Neural cell (in vitro differentiated cells): Measurements from ENCODE around the gene ABHD17C. TPM values are rescaled to one million over a fixed set of nuclear protein-coding genes. Genes with fewer than 3 reads are reported as not detected.

Experiments
- H2AFZ ChIP-seq: fragments of 200-600, 300-800 bp; sonication (generic), shearing (Covaris generic); 2 replicates; pipeline ENCODE4 v1.6.0; 2014; ENCODE audit warnings: low read depth, mild to moderate bottlenecking, antibody characterized with exemption, low read length, moderate library complexity
- H3F3A ChIP-seq: fragments of 200-600 bp; shearing (Covaris generic); 2 replicates; pipeline ENCODE4 v1.6.1; 2016; ENCODE audit warnings: mild to moderate bottlenecking, moderate library complexity, mixed read lengths, antibody characterized with exemption, low read length; ENCODE audit not compliant: insufficient read depth, poor library complexity, severe bottlenecking
- H3K27ac ChIP-seq: fragments of 200-600, 300-800 bp; sonication (generic), shearing (Covaris generic); 2 replicates; pipeline ENCODE4 v1.5.1; 2014; ENCODE audit warnings: mild to moderate bottlenecking, low read length, moderate library complexity
- H3K27me3 ChIP-seq: fragments of 300-800, 200-600 bp; sonication (generic), shearing (Covaris generic); 2 replicates; pipeline ENCODE4 v1.6.0; 2014; ENCODE audit warnings: mild to moderate bottlenecking, low read depth, low read length, moderate library complexity; ENCODE audit not compliant: insufficient read depth
- H3K36me3 ChIP-seq: fragments of 300-800, 200-600 bp; sonication (generic), shearing (Covaris generic); 2 replicates; pipeline ENCODE4 v1.5.1; 2014; ENCODE audit warnings: mild to moderate bottlenecking, antibody characterized with exemption, low read length, moderate library complexity; ENCODE audit not compliant: insufficient read depth
- H3K4me2 ChIP-seq: fragments of 300-800, 200-600 bp; sonication (generic), shearing (Covaris generic); 2 replicates; pipeline ENCODE4 v1.6.0; 2014; ENCODE audit warnings: mild to moderate bottlenecking, low read length
- H3K4me3 ChIP-seq: fragments of 300-800, 200-600 bp; sonication (generic), shearing (Covaris generic); 2 replicates; pipeline ENCODE4 v1.5.1; 2014; ENCODE audit warnings: mild to moderate bottlenecking, low read length, moderate library complexity
- H3K79me2 ChIP-seq: fragments of 200-600 bp; shearing (Covaris generic); replicated peaks from 2 replicates; pipeline ENCODE4 v1.6.0; 2014; ENCODE audit warnings: mild to moderate bottlenecking, low read length, moderate library complexity; ENCODE audit not compliant: insufficient read depth
- H3K9ac ChIP-seq: fragments of 300-800, 200-600 bp; sonication (generic), shearing (Covaris generic); 2 replicates; pipeline ENCODE4 v1.6.1; 2016; ENCODE audit warnings: mild to moderate bottlenecking, low read length, mixed read lengths
- H3K9me2 ChIP-seq: fragments of 200-600 bp; shearing (Covaris generic); 2 replicates; pipeline ENCODE4 v1.6.1; 2016; ENCODE audit warnings: mild to moderate bottlenecking, low read length, mixed read lengths; ENCODE audit not compliant: insufficient read depth
- H3K9me3 ChIP-seq: fragments of 200-600, 300-800 bp; sonication (generic), shearing (Covaris generic); 2 replicates; pipeline ENCODE4 v1.6.1; 2016; ENCODE audit warnings: mild to moderate bottlenecking, mixed run types, low read length, moderate library complexity, mixed read lengths
- H4K20me1 ChIP-seq: fragments of 200-600 bp; shearing (Covaris generic); 2 replicates; pipeline ENCODE4 v1.6.1; 2016; ENCODE audit warnings: mild to moderate bottlenecking, mixed run types; ENCODE audit not compliant: insufficient read depth
- CTCF ChIP-seq: fragments of 450-650 bp; IDR thresholded peaks from 2 replicates; pipeline ENCODE4 v1.5.1; 2014; ENCODE audit warnings: antibody characterized with exemption, mild to moderate bottlenecking, moderate library complexity; ENCODE audit not compliant: poor library complexity, severe bottlenecking
- EP300 ChIP-seq: fragments of 450-650 bp; conservative IDR thresholded peaks from 2 replicates; pipeline ENCODE4 v1.6.1; 2014; ENCODE audit warnings: antibody characterized with exemption, mild to moderate bottlenecking, moderate library complexity; ENCODE audit not compliant: poor library complexity, severe bottlenecking
- EZH2 ChIP-seq: fragments of 200-600, 300-800 bp; shearing (Covaris generic), sonication (generic); IDR thresholded peaks from 2 replicates; pipeline ENCODE4 v1.6.1; 2014; ENCODE audit warnings: antibody characterized with exemption, low read length, borderline replicate concordance, mild to moderate bottlenecking; ENCODE audit not compliant: insufficient read depth, poor library complexity, severe bottlenecking
- MXI1 ChIP-seq: fragments of 450-650 bp; conservative IDR thresholded peaks from 2 replicates; pipeline ENCODE4 v1.6.1; 2014; ENCODE audit warnings: antibody characterized with exemption, mild to moderate bottlenecking; ENCODE audit not compliant: poor library complexity, severe bottlenecking
- POLR2AphosphoS5 ChIP-seq: IDR thresholded peaks from 2 replicates; pipeline ENCODE4 v1.6.1; 2012
- RAD21 ChIP-seq: fragments of 450-650 bp; conservative IDR thresholded peaks from 2 replicates; pipeline ENCODE4 v1.6.1; 2014; ENCODE audit warnings: antibody characterized with exemption, mild to moderate bottlenecking, moderate library complexity
- SMC3 ChIP-seq: fragments of 450-650 bp; conservative IDR thresholded peaks from 2 replicates; pipeline ENCODE4 v1.6.1; 2014; ENCODE audit warnings: antibody characterized with exemption, mild to moderate bottlenecking, moderate library complexity; ENCODE audit not compliant: poor library complexity
- TAF1 ChIP-seq: IDR thresholded peaks from 2 replicates; pipeline ENCODE4 v1.6.1; 2012; ENCODE audit warnings: low read depth
- polyA plus RNA-seq: library from polyadenylated mRNA; depleted of rRNA; stranded (reverse); fragments of >200 nt; gene quantifications from 2 replicates; pipeline ENCODE4 v1.2.3, GENCODE V29; 2014
- TF ChIP-seq, protein P1 (sequence below): IDR thresholded peaks from 2 replicates; pipeline ENCODE4 v1.6.1; 2012; ENCODE audit warnings: borderline replicate concordance

Gene ABHD17C
- polyA plus RNA-seq, 1 donor from 2014 or later, result 18.3 TPM

DNA sequence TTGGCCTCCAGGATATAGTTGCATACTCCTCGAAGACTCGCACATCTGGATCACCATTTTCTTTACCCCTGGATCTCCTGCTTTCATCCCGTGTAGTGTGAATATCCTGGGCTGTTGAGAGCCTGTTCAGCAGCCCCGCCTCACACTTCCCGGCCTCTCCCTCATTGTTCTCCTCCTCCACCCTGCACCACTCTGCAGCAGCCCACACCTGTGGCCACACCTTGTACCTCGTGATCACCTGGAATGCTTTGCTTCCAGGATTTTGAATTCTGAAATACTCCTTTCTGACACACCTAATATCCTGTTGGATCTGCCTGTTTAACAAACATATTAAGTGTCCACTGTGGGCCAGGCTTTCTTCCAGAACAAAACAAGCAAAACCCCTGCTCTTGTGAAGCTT is 14.4 kb downstream of the ABHD17C start:
- Histone ChIP-seq H3K4me3 (no peak overlapping the region), H3K9ac (no peak overlapping the region), H3K79me2 (no peaks in the 10 kb centered on the region), H3K27me3 (no peaks in the 10 kb centered on the region), H2AFZ (no peak overlapping the region), H3F3A (no peaks in the 10 kb centered on the region), H3K9me3 (no peaks in the 10 kb centered on the region), H3K9me2 (no peaks in the 10 kb centered on the region), H3K36me3 (no peaks in the 10 kb centered on the region), H4K20me1 (no peaks in the 10 kb centered on the region), H3K4me2 (no peak overlapping the region), H3K27ac (no peak overlapping the region)
- TF ChIP-seq, protein P1, sequence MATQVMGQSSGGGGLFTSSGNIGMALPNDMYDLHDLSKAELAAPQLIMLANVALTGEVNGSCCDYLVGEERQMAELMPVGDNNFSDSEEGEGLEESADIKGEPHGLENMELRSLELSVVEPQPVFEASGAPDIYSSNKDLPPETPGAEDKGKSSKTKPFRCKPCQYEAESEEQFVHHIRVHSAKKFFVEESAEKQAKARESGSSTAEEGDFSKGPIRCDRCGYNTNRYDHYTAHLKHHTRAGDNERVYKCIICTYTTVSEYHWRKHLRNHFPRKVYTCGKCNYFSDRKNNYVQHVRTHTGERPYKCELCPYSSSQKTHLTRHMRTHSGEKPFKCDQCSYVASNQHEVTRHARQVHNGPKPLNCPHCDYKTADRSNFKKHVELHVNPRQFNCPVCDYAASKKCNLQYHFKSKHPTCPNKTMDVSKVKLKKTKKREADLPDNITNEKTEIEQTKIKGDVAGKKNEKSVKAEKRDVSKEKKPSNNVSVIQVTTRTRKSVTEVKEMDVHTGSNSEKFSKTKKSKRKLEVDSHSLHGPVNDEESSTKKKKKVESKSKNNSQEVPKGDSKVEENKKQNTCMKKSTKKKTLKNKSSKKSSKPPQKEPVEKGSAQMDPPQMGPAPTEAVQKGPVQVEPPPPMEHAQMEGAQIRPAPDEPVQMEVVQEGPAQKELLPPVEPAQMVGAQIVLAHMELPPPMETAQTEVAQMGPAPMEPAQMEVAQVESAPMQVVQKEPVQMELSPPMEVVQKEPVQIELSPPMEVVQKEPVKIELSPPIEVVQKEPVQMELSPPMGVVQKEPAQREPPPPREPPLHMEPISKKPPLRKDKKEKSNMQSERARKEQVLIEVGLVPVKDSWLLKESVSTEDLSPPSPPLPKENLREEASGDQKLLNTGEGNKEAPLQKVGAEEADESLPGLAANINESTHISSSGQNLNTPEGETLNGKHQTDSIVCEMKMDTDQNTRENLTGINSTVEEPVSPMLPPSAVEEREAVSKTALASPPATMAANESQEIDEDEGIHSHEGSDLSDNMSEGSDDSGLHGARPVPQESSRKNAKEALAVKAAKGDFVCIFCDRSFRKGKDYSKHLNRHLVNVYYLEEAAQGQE, result no peak
- TF ChIP-seq EZH2 (no peak), CTCF (no peak), EP300 (no peak), TAF1 (no peak), POLR2AphosphoS5 (no peak), MXI1 (no peak), RAD21 (no peak), SMC3 (no peak)

DNA sequence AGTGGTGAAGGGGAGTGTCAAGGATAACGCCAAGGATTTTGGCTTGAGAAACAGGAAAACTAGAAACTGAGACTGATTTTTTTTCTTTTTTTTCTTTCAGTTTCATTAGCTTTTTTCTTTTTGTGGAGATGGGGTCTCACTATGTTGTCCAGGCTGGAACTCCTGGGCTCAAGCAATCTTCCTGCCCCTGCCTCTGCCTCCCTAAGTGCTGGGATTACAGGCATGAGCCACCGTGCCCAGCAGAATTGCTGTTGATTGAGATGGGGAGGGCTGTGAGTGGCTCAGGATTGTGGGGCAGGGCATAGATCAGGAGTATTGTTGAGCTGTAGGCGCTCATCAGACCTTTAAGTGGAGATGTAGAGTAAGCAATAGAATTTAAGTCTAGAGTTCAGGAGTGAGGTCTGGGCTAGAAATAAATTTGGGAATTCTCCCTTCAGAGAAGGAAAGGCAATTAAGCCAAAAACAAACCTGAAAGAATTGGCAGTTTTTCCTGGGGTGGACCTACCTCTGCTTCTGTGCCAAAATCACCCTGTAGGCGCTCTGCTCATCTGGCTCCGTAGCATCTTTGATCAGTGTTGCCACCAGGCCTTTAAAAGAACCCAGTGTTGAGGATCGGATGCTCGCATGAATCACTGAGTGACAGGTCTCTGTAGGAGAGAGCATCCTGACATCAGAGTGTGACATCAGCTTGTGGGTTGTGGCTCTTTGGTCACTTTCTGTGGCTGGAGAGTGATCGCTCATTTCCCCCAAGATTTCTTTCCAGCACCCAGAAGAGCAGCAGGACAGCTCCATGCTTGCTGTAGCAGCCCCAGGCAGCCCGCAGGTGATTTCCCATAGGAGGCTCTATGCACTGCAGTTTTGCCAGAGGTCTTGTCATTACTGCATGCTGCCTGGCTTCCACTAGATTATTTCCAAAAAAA is 15.8 kb downstream of the ABHD17C start:
- Histone ChIP-seq H3K9me3 (no peaks in the 10 kb centered on the region), H3K27ac (no peak overlapping the region), H3K27me3 (no peaks in the 10 kb centered on the region), H3K9me2 (no peaks in the 10 kb centered on the region), H3K79me2 (no peaks in the 10 kb centered on the region), H4K20me1 (no peaks in the 10 kb centered on the region), H3K4me2 (no peak overlapping the region), H2AFZ (no peak overlapping the region), H3F3A (no peaks in the 10 kb centered on the region), H3K36me3 (no peaks in the 10 kb centered on the region), H3K9ac (no peak overlapping the region), H3K4me3 (no peak overlapping the region)
- TF ChIP-seq, protein P1, result no peak
- no peak for TF ChIP-seq POLR2AphosphoS5
- TF ChIP-seq RAD21, result no peak
- no peak for TF ChIP-seq EZH2
- TF ChIP-seq CTCF, result no peak
- TF ChIP-seq SMC3, result no peak
- no peak for TF ChIP-seq EP300
- TF ChIP-seq MXI1, result no peak
- TF ChIP-seq TAF1, result no peak
